ENCODE results near the gene SYK.

The SYK gene

DNA sequence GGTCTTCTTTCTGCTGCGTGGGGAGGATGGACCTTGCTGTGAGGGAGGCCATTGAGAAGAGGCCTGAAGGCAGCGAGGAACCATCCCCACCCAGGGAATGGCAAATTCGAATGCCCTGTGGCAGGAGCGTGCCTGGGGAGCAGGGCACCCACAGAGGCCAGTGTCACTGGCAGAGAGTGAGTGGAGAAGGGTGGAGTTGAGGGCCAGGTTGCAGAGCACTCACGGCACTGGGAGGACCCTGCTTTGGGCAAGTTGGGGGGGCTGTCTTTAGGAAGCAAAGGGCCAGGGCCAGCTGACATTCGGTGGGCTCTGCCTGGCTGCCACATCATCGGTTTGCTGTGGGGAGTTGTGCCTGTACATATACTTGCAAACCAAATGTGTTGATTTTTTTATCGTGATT, 47.2 kb downstream of the SYK start:
- DNase-seq (ENCODE audit: low read depth, low spot score), result no peak

DNA sequence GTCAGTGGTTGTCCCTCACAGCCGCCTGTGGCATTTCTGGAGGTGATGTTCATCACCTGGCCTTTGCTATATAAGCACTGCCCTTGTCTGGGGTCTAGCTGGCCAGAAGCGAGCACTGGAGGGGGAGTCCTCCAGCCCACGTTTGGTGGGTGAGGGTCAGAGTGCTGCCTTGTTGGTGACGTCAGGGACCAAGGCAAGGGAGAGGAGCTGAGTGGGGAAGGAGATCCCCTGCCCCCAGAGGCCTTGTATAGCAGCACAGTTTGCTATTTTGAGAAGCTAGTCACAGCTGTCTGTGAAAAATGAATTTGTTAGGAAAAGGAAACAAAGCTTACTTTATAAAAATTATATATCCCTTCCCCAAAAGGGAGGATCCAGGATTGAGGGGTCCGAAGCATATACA, 49.8 kb downstream of the SYK start:
- DNase-seq (ENCODE audit: low read depth, low spot score), result no peak

DNA sequence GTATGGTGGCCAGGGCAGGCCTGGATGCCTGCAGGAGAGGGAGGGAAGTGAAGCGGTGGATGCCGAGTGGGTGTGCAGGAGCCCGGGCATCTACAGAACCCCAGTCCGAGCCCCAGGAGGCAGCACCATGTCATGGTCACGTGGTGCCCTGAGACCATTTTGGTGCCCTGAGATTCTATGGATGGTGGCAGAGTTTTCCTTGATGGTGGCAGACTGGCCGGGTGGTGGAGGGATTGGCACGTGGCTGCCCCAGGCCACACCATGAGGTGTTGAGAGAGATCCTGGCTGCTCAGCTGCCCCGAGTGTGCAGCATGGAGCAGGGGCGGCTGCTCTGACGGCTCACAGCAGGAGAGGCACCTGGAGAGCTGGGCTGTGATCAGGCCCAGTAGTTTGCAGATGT, 52.3 kb downstream of the SYK start:
- no peak for DNase-seq (ENCODE audit: low read depth, low spot score)

DNA sequence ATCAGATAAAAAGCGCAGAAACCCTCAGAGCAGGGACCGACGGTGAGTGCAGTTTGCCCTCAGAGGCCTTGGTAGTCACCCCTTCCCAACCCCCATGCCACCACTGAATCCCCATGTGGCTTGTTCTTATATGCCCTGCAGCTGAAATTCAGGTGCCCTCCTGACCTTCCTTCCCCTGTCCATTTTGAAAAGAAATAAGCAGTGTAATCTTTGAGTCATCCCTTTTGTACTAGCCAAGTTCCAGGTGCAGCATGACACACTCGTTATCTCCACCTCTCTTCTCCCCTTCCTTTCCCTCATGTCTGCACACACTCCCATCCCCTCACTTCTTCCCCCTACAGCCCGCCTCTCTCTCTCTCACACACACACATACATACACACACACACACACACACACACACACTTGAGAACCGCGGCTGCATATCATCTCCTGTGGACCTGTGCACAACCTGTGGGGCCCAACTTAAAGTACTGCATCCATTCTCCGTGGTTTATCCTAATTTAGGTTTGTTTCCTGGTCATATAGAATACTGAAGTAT, 53.1 kb downstream of the SYK start:
- DNase-seq (ENCODE audit: low read depth, low spot score), result no peak

DNA sequence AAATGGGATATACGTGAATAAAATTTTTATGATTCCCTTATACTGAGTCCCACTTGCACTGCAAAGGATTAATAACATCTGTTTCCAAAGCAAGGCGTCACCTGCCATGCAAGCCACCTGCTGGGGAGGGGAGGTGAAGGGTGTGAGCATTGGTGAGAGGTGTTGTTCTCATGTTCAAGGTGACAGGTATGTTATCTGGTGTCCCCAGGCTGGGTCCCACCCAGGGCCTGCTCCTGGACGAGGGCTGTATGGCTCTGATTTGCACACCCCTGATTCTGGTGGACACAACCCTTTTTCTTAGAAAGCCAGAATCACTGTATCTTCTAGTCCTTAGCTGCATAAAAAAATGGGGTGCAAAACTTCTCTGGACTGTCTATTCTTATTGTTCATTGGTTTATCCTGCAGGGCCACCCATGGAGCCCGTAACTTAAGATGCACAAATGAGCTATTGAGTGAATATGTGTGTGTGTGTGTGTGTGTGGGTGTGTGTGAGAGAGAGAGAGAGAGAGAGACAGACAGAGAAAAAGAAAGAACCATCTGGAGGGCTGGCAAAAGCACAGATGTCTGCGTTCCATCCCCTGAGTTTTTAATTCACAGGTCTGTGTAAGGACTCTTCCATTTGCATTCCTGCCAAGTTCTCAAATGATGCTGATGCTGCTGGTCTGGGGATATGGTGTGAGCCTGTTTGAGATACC, 53.7 kb downstream of the SYK start:
- no peak for DNase-seq (ENCODE audit: low read depth, low spot score)

DNA sequence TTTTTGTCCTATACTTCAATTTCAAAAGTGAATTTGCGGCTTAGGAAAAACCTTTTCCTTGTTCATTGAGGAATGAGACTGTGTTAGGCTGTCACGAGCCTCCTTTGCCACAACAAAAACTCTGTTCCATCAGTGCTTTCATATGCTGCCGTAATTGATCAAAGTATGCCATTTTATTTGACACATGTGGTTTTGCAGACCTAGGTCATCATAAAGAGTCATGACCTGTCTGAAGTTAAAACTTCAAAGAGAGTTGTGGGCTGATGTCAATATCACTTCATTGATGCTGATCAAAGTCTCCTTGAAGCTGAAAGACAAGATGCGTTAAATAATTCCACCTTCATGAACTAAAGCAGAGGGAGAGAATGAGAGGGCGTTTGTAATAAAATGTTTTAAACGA, 55.5 kb downstream of the SYK start:
- DNase-seq (ENCODE audit: low read depth, low spot score), result no peak

DNA sequence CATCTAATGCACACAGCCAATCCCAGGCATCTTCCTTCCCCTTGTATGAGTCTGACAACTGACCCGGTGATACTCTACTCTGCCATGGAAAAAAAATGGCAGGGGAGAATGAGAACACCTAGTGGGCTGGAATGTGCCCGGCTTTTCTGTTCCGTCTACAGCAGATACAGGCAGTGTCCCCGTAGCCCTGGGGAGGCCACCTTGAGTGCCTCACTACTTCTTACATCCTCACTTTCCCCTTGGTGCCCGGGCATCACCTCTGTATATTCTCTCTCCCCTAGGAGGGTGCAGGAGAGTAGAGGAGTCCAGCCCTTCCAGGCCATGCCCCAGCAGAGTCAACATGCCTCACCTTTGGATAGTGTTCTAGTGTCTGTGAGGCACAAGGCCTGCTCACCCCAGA, 56.2 kb downstream of the SYK start:
- no peak for DNase-seq (ENCODE audit: low read depth, low spot score)

DNA sequence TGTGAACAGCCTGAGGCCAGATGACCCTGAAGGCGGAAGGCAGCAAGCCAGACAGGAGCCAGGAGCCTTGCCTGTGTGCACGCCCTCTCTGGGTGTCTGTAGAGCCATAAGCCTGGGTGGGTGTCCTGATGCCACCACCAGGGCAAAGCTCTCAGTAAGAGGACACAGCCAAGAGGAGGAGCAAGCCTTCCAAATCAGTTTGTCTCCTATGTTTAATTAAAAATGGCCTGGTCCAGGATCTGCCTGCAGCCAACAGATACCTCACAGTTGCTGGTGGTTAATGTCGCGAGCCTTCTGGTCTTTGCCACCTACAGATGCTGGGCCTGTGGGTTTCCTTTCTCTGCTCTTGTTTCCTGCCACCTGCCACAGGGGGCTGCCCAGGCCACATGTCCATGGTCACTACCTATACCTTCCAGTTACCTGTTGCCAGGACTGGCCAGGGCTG, 56.9 kb downstream of the SYK start:
- no peak for DNase-seq (ENCODE audit: low read depth, low spot score)

DNA sequence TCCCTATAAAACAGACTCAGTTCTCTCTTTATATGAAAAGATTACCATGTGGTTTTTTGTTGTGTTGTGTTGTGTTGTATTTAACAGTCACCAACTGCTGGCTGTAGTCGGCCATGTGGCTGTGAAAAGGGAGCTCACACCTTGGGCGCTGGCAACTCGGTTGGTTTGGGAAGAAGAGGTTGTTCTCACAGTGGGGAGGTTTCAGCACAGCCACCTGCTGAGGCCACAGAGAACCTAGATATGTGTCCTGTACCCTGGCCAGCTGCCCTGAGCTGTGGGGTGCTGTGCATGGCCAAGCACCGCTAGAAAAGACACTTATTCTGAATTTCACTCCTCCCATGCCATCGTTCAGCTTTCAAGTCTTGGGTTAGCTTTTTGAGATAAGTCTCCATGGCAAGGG, 58.8 kb downstream of the SYK start:
- DNase-seq (ENCODE audit: low read depth, low spot score), result no peak

DNA sequence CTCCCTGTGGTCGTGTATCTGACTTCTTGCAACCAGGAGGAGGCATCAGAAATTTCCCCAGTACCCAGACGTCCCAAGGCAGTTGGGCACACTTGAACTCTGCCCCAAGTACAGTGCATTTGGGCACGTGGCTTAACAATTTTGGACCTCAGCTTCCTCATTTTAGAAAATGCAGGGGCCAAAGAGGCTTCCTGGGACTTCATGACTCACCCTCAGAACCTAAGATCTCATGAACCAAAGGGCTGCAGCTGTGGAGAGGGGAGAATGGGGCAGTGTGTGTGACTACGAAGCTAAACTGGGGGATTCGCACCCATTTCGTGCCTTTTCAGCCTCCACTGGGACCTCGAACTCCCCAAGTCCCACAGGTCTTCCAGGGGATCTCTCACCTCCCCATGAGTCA, 59.2 kb downstream of the SYK start:
- DNase-seq (ENCODE audit: low read depth, low spot score), result no peak

DNA sequence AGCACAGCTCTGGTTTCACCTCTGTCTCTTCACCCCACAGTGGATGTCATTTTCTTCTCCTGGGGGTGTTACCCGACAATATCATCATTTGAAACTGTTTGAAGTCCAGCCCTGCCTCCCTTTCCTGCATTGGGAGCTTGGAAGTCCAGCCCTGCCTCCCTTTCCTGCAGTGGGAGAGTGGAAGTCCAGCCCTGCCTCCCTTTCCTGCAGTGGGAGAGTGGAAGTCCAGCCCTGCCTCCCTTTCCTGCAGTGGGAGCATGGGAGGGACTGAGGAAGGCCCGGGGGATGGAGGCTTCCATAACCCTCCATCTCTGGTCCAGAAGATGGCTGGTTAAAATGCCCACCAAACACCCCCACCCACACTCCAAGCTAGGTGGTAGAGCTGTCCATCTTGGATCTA, 59.8 kb downstream of the SYK start:
- no peak for DNase-seq (ENCODE audit: low read depth, low spot score)

DNA sequence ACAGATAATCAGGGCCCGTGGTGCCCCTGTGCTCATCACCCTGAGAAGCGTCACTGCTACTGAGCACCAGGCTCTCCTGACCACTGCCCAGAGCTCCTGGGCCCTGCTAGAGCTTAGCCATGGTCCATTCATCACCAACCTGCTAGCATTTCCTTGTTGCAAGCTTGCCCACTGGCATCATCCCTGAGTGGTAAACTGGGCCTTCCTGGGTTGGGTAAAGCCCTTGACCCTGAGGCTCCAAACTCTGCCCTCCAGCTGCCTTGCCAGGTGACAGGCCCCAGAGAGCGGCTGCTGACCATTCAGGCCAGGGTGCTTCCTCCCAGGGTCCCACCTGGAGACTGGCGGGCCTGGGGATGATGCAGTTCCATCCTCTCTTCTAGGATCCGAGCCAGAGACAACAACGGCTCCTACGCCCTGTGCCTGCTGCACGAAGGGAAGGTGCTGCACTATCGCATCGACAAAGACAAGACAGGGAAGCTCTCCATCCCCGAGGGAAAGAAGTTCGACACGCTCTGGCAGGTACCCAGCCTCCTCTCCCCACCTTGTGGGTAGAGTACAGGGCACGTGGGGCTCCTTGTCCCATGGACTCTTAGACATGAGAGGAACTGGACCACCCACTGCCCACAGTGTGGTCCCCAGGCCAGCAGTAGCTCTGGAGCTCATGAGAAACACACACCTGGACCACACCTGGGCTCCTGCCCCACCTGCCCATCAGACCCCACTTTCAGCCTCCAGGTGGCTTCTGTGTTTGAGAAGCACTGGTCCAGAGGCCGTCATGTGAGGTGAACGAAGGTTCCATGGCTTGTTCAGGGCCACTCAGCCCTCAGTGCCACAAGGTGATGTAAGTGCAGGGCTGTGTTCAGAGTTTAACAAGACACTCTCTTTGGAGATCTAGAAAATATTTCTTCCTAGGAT, 60.5 kb downstream of the SYK start:
- no peak for DNase-seq (ENCODE audit: low read depth, low spot score)

DNA sequence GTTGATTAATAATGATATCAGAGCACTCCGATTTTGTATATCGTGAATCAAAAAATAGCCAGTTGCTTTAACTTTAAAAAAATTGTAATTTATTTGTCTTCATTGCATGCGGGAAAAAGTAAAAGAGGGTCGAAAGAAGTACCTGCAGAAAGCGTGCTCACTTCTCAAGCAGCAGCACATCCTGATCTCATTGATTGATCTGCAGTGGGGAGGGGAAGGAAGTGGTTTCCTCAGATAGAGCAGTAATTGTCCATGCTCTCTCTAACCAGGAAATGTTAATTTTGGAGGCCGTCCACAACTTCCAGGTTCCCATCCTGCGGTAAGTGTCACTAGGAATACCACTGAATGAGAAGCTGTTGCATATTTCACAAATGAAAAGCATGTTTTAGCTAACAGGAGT, 63.2 kb downstream of the SYK start:
- DNase-seq (ENCODE audit: low read depth, low spot score), result no peak

DNA sequence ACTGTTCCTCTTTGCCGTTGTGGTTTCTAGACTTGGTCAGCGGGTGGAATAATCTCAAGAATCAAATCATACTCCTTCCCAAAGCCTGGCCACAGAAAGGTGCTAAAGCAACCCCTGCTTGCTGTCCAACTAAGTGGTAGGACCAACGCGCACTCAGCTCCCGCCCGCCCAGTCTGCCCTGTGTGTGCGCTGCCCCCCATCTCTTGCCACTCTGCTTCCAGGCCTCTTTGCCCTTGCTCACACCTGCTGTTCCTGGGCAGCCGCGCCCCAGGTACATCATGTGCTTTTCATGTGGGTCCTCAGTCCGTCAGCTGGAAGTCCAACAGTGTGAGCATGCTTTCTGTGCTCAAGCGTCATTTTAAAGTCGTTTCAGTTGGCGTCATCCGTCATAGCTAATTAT, 65.5 kb downstream of the SYK start:
- DNase-seq (ENCODE audit: low read depth, low spot score), result no peak

DNA sequence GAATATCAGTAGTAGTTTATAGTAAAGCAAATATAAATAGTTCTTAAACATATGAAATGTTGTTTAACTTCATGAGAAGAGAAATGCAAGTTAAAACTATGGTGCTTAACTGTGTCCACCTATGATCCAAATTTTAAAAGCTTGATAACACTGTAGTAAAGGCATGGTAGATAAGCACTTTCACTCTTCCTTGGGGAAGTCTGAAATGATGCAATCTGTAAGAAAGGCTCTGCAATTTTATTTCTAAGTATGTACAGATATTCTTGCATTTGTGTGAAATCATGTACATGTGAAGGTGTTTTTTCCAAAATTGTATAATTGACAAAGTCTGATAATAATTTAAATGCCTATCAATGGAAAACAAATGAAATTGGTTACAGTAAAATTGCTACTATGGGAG, 66.9 kb downstream of the SYK start:
- no peak for DNase-seq (ENCODE audit: low read depth, low spot score)

DNA sequence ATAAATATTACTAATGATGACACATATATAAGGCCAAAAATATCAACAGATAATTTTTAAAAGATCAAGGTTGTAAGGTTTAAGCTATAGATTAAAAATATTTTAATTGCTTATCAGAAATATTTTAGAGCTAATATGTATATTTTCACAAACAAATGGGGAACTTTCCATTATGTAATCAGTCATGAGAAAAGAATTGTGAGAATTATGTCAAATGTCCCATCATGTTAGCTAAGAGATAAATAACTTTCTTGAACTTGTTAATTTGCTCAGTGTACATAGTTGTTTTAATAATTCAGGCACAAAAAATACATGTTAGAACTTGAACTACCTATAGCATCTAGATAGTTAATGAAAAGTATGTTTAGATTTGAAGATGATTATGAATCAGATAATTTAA, 67.7 kb downstream of the SYK start:
- DNase-seq (ENCODE audit: low read depth, low spot score), result no peak

DNA sequence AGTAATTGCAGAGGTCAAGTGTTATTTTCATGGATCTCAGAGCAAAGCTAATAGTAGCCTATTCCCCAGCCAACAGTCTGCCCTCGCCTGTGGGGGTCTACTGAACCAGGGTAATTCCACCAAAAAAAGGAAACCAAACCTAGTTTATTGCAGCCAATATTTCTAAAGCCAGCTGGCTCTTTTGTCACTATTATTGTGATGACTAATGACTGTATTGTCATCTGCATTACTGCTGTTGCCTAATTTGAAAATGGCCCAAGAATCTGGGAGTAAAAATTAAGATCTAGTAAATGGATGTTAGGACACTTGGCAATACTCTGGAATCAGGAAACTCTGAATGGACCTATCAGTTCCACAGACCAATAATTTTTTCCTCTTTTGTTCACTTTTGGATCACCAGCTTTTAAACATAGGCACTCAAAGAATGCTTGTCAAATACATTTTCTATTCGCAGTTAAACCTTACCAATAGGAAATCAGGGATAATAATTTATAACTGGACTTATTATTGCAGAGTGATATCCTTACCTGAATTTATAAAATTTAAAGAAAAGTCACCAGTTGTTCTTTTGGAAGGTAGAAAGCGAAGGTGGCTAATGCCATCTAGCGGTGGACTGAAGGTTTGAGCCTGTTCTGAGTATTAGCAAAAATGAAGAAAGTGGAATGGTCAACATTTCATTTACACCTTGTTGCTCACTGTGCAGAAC, 69.2 kb downstream of the SYK start:
- DNase-seq (ENCODE audit: low read depth, low spot score), result no peak

DNA sequence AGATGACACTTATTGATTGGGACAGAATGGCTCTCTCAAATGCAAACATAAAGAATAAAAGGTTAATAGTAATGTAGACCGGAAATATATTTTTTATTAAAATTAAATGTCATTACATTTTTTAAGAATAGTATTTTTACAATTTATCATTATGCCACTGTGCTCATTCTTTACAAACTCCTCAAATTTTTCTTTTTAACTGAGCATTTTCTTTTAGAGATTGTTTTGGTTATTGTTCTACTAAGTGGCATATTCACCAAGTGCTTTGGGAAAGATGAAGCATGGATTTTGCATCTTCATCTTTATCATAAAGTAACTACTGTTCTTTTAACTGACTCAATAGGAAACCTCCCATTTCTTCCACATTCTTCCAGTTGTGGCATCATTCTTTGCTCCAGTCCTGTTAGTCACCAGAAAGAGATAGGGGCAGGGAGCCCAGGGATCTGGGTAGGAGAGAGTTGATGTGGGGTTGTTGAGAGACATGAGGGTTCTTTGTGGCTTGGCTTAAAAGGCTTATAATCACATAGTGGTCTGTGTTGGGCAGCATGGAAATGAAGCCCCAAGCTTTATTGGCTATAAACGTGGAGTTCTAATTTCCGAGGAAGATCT, 69.8 kb downstream of the SYK start:
- DNase-seq (ENCODE audit: low read depth, low spot score), result no peak

DNA sequence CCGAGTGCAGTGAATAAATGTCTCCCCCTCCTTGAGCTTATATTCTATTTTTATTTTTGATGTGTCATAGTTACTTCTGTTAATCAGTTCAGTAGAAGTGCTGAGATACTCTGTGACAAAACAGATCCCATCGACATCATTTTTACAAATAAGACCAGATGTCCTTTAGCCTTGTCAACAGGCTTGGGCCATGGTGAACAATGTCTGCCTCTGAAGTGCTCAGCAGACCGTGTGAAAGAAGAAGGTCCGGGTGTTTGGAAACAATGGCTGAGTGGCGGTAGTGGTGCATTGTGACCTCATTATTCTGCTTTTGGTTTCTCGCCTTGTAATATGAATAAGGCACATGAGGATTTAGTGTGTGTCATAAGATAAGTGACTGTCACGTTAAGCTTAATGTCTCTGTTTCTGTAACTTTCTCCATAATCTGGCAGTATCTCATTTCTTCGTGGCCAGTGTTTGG, 71.2 kb downstream of the SYK start:
- no peak for DNase-seq (ENCODE audit: low read depth, low spot score)

DNA sequence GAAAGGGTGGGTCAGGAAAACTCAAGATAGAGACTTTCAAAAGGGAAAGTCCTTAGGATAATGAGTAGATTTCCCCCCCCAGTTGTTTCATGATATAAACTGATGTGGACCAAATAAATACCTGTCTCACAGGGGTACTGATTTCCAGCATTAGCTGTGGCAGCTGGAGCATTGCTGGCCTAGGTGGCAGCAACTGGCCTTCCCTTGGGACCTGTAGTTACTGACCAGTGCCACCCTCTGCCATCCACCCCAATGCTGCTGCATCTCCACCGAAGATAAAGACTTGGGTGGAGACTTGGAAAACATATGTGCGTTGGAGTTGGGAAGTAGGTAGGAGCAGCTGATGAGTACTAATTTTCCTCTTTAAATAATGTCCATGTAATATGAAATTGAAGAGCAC, 71.8 kb downstream of the SYK start:
- DNase-seq (ENCODE audit: low read depth, low spot score), result no peak

DNA sequence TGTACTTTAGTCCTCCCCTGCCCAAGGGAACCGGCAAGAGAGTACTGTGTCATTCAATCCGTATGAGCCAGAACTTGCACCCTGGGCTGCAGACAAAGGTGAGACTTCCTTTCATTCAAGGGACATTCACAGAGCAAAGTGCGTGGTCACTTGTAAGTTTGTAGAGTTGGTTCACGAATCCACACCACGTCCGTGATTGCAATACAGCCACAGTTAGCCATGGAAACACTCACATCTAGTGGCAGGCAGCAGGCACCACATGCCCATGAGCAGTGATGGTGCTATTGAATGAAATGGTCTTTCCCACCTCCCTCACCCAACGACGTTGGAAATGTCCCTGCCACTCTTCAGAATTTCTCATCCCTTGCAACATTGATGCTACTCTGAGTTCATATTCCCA, 72.6 kb downstream of the SYK start:
- no peak for DNase-seq (ENCODE audit: low read depth, low spot score)

DNA sequence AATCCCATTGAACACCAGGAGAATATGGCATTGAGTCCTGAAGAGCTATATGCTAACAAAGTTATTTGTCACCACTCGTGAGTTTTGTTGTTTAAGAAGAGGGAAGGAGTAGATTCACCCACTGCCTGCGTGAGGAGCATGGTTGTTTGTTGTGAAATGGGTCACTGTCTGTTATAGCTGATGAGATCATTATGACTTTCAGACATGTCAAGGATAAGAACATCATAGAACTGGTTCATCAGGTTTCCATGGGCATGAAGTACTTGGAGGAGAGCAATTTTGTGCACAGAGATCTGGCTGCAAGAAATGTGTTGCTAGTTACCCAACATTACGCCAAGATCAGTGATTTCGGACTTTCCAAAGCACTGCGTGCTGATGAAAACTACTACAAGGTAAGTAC, 76.9 kb downstream of the SYK start:
- no peak for DNase-seq (ENCODE audit: low read depth, low spot score)

Data from activated CD4-positive, CD25-positive, alpha-beta regulatory T cell treated with anti-CD3 and anti-CD28 coated beads, Interleukin-2, amount 50 U/mL, for 16 hours (primary cell).